IMR-90 (cell line): ENCODE measurements around the gene RAB3GAP2. TPM values are rescaled to one million over a fixed set of nuclear protein-coding genes. Genes with fewer than 3 reads are reported as not detected.

ENCODE experiments used
- ATAC-seq: fragments of 200-7000 bp; cut with Tn5 transposase; 2 replicates; pipeline ENCODE4 v1.9.1; 2020; ENCODE audit warnings: low read depth, mild to moderate bottlenecking, moderate library complexity
- BruUV-seq: library from RNA; stranded (reverse); fragments of 400-500 nt; replicated peaks from 2 replicates; lab custom pipeline; 2021; lab: Mats Ljungman, UMichigan
- CTCF ChIA-PET: fragments of 300-600 bp; formaldehyde crosslinking; extraction: SDS; loops from one replicate; lab custom pipeline; 2021; ENCODE audit warnings: antibody characterized with exemption; lab: Yijun Ruan, JAX
- POLR2A ChIA-PET: fragments of 300-600 bp; sonication (Branson Sonifier 250); formaldehyde crosslinking; loops from one replicate; lab custom pipeline; 2022; ENCODE audit warnings: antibody characterized with exemption; ENCODE audit not compliant: unreplicated experiment; lab: Charles Lee
- DNase-seq: peaks from one replicate; pipeline ENCODE4 v3.0.0; 2013
- H2AFZ ChIP-seq: replicated peaks from 2 replicates; pipeline ENCODE3; 2013; ENCODE audit warnings: low read length, mild to moderate bottlenecking; ENCODE audit not compliant: poor library complexity
- H2AK5ac ChIP-seq: 2 replicates; pipeline ENCODE4 v1.6.1; 2013; ENCODE audit warnings: low read depth, low read length, inconsistent platforms
- H2AK9ac ChIP-seq: replicated peaks from 2 replicates; pipeline ENCODE3; 2013; ENCODE audit warnings: mild to moderate bottlenecking, low read depth, low read length, moderate library complexity; ENCODE audit not compliant: poor library complexity
- H2BK120ac ChIP-seq: 2 replicates; pipeline ENCODE4 v1.6.1; 2013; ENCODE audit warnings: low read depth, low read length, inconsistent platforms
- H2BK15ac ChIP-seq: 3 replicates; pipeline ENCODE4 v1.6.1; 2013; ENCODE audit warnings: low read depth, low read length, inconsistent platforms
- H2BK20ac ChIP-seq: 2 replicates; pipeline ENCODE4 v1.6.1; 2013; ENCODE audit warnings: low read depth, mild to moderate bottlenecking, inconsistent platforms, low read length, moderate library complexity
- H2BK5ac ChIP-seq: 2 replicates; pipeline ENCODE4 v1.6.1; 2013; ENCODE audit warnings: mild to moderate bottlenecking, low read depth, low read length, inconsistent platforms; ENCODE audit not compliant: poor library complexity, severe bottlenecking
- H3K14ac ChIP-seq: replicated peaks from 2 replicates; pipeline ENCODE4 v1.6.1; 2013; ENCODE audit warnings: low read depth, low read length, inconsistent platforms
- H3K18ac ChIP-seq: 2 replicates; pipeline ENCODE4 v1.6.1; 2013; ENCODE audit warnings: low read depth, low read length, control low read depth
- H3K23ac ChIP-seq: 2 replicates; pipeline ENCODE4 v1.6.1; 2013; ENCODE audit warnings: low read depth, low read length, inconsistent platforms
- H3K27ac ChIP-seq: 2 replicates; pipeline ENCODE4 v1.5.1; 2013; ENCODE audit warnings: mild to moderate bottlenecking, control low read depth, low read length; ENCODE audit not compliant: insufficient read depth
- H3K27me3 ChIP-seq: 2 replicates; pipeline ENCODE4 v1.6.1; 2013; ENCODE audit warnings: low read length; ENCODE audit not compliant: control insufficient read depth, insufficient read depth
- H3K36me3 ChIP-seq: 2 replicates; pipeline ENCODE4 v1.6.1; 2013; ENCODE audit warnings: low read length, mixed read lengths; ENCODE audit not compliant: control insufficient read depth, insufficient read depth
- H3K4ac ChIP-seq: 2 replicates; pipeline ENCODE4 v1.6.1; 2013; ENCODE audit warnings: low read depth, low read length, inconsistent platforms
- H3K4me1 ChIP-seq: 2 replicates; pipeline ENCODE4 v1.6.1; 2013; ENCODE audit warnings: low read length, mixed read lengths; ENCODE audit not compliant: control insufficient read depth, insufficient read depth
- H3K4me2 ChIP-seq: 2 replicates; pipeline ENCODE4 v1.6.1; 2013; ENCODE audit warnings: low read depth, mild to moderate bottlenecking, control low read depth, low read length, moderate library complexity
- H3K4me3 ChIP-seq: 2 replicates; pipeline ENCODE4 v1.5.1; 2013; ENCODE audit warnings: low read depth, mild to moderate bottlenecking, control low read depth, low read length, moderate library complexity; ENCODE audit not compliant: insufficient read depth
- H3K56ac ChIP-seq: 2 replicates; pipeline ENCODE4 v1.6.1; 2013; ENCODE audit warnings: low read length, inconsistent platforms; ENCODE audit not compliant: insufficient read depth; ENCODE audit errors: extremely low read depth
- H3K79me1 ChIP-seq, 2 experiments: 2 replicates each; pipeline ENCODE4 v1.6.1; 2013; ENCODE audit warnings: low read length in 2 of 2, inconsistent platforms in 1 of 2, low read depth in 1 of 2
- H3K9ac ChIP-seq: 2 replicates; pipeline ENCODE4 v1.6.1; 2013; ENCODE audit warnings: low read depth, low read length, control low read depth
- H3K9me1 ChIP-seq: 2 replicates; pipeline ENCODE4 v1.6.1; 2013; ENCODE audit warnings: low read length, inconsistent platforms; ENCODE audit not compliant: insufficient read depth
- H3K9me3 ChIP-seq: 2 replicates; pipeline ENCODE4 v1.6.1; 2013; ENCODE audit warnings: low read length; ENCODE audit not compliant: control insufficient read depth, insufficient read depth
- H4K20me1 ChIP-seq: 2 replicates; pipeline ENCODE4 v1.6.1; 2013; ENCODE audit warnings: low read length, inconsistent platforms; ENCODE audit not compliant: insufficient read depth
- H4K5ac ChIP-seq: 2 replicates; pipeline ENCODE4 v1.6.1; 2013; ENCODE audit warnings: mild to moderate bottlenecking, low read depth, low read length, control low read depth
- H4K8ac ChIP-seq, 2 experiments: 2 replicates each; pipeline ENCODE4 v1.6.1; 2013; ENCODE audit warnings: low read depth in 2 of 2, low read length in 2 of 2, control low read depth in 1 of 2, inconsistent platforms in 1 of 2
- H4K91ac ChIP-seq: 2 replicates; pipeline ENCODE4 v1.6.1; 2013; ENCODE audit warnings: low read depth, low read length, inconsistent platforms; ENCODE audit not compliant: insufficient read depth
- MAFK ChIP-seq: IDR thresholded peaks from 2 replicates; pipeline ENCODE4 v1.6.1; 2012; ENCODE audit warnings: low read depth, low read length, improper control_type of control experiment
- MXI1 ChIP-seq: IDR thresholded peaks from 2 replicates; pipeline ENCODE4 v1.6.1; 2012; ENCODE audit warnings: low read depth, mild to moderate bottlenecking, low read length, moderate library complexity, borderline replicate concordance
- RAD21 ChIP-seq: IDR thresholded peaks from 2 replicates; pipeline ENCODE4 v1.6.1; 2012; ENCODE audit warnings: low read length, improper control_type of control experiment
- RCOR1 ChIP-seq: IDR thresholded peaks from 2 replicates; pipeline ENCODE4 v1.6.1; 2012; ENCODE audit warnings: mild to moderate bottlenecking, low read length, improper control_type of control experiment; ENCODE audit not compliant: insufficient replicate concordance
- WGBS, 2 experiments: methylation state at CpG; one replicate each; pipeline versions ENCODE4 v1.1.5 to v1.1.7; 2013; ENCODE audit warnings: missing lambda C conversion rate in 2 of 2; ENCODE audit not compliant: insufficient read length in 1 of 2; ENCODE audit errors: extremely low coverage in 2 of 2; 5-methylcytosine and 5-hydroxymethylcytosine counted together
- dilution Hi-C: fragments of 300-500 bp; cut with HindIII; formaldehyde crosslinking; loops from one replicate; pipeline ENCODE4 v1.14.3; 2018; ENCODE audit warnings: low sequenced_read_pairs; ENCODE audit not compliant: unreplicated experiment
- in situ Hi-C: fragments of 300-500 bp; cut with MboI; formaldehyde crosslinking; loops from 3 replicates; pipeline ENCODE4 v1.14.3; 2019; ENCODE audit warnings: low sequenced_read_pairs, inconsistent platforms, mixed read lengths
- intact Hi-C: fragments of 100-400 bp; cut with micrococcal nuclease; formaldehyde crosslinking; loops from 2 replicates; pipeline ENCODE4 v1.10.0; 2022
- polyA plus RNA-seq, 3 experiments: library from polyadenylated mRNA; depleted of rRNA; stranded (reverse); fragments of >200 nt; gene quantifications; 2 replicates each; pipeline ENCODE4 v1.2.3, GENCODE V29; 2012; ENCODE audit warnings: low replicate concordance in 1 of 3
- total RNA-seq: library from RNA; depleted of rRNA; stranded (reverse); fragments of >200 nt; gene quantifications from 2 replicates; pipeline ENCODE4 v1.2.3, GENCODE V29; 2012
- TF ChIP-seq, protein P1 (sequence below): fragments of 150-350 bp; IDR thresholded peaks from 2 replicates; pipeline ENCODE4 v1.6.1; 2016; ENCODE audit warnings: low read depth, mild to moderate bottlenecking, low read length, moderate library complexity, borderline replicate concordance

Gene RAB3GAP2
- total and polyA plus RNA-seq, 2 of the 4 experiments (the other 2 are of a cell fraction), result 12.3 to 37.8 TPM

- Histone ChIP-seq H3K4me2 (no peak overlapping the region), H3K27ac (no peak overlapping the region), H3K79me1 (no peaks in the 10 kb centered on the region), H4K91ac (no peak overlapping the region), H2AK9ac (no peak overlapping the region), H2AK5ac (no peak overlapping the region), H2AFZ (no peak overlapping the region), H2BK20ac (no peak overlapping the region), H3K56ac (no peak overlapping the region), H2BK5ac (no peak overlapping the region), H3K23ac (no peak overlapping the region), H4K8ac (no peak overlapping the region), H3K9me1 (no peaks in the 10 kb centered on the region), H3K4me3 (no peak overlapping the region), H2BK120ac (no peak overlapping the region), H2BK15ac (no peak overlapping the region), H3K18ac (no peak overlapping the region), H3K14ac (no peak overlapping the region), H4K5ac (no peak overlapping the region), H3K4me1 (no peaks in the 10 kb centered on the region), H3K9me3 (no peaks in the 10 kb centered on the region), H3K4ac (no peak overlapping the region), H4K20me1 (no peaks in the 10 kb centered on the region), H3K9ac (no peak overlapping the region), H3K36me3 (no peaks in the 10 kb centered on the region), H3K27me3 (peaks cover 9% of the 10 kb centered on the region)
- ATAC-seq (no peak), DNase-seq (no peak)
- CTCF ChIA-PET, result interaction anchor here (1.0 to 1.1 kb wide), 2 partner anchors 9 to 22 kb away, joined by 3 to 4 read pairs; no protein-coding TSS in a partner anchor
- in situ Hi-C loops, result loop anchor here (10.0 kb wide), 1 partner anchor 485 kb away; no protein-coding TSS in a partner anchor
- no peak for TF ChIP-seq MAFK
- no peak for TF ChIP-seq RAD21
- TF ChIP-seq MXI1, result no peak
- TF ChIP-seq RCOR1, result no peak
- TF ChIP-seq, protein P1, sequence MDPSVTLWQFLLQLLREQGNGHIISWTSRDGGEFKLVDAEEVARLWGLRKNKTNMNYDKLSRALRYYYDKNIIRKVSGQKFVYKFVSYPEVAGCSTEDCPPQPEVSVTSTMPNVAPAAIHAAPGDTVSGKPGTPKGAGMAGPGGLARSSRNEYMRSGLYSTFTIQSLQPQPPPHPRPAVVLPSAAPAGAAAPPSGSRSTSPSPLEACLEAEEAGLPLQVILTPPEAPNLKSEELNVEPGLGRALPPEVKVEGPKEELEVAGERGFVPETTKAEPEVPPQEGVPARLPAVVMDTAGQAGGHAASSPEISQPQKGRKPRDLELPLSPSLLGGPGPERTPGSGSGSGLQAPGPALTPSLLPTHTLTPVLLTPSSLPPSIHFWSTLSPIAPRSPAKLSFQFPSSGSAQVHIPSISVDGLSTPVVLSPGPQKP, result no peak
- intact Hi-C loops, result loop anchor here (1.0 kb wide), 1 partner anchor 8 kb away; no protein-coding TSS in a partner anchor
- POLR2A ChIA-PET, result interaction anchor here (0.6 kb wide), 1 partner anchor 214 kb away, joined by 9 read pairs; no protein-coding TSS in a partner anchor
- BruUV-seq, result no TSS peak
- dilution Hi-C loops, result no loop called here
- WGBS, 2 experiments, result no CpG with 5 or more reads among the region's 4 CpGs
These were observed 18.0 kb upstream of the RAB3GAP2 start for GRCh38 chr1:220290140-220290761.
